ENCODE results near the gene TTYH1. TPM values are rescaled to one million over a fixed set of nuclear protein-coding genes. Genes with fewer than 3 reads are reported as not detected.
A peak's percentile ranks its signal among the peaks of the same experiment; 100 is the strongest.

The TTYH1 gene
- total RNA-seq, 2 experiments from 2014 or later = 0.99 to 1.3 TPM

DNA sequence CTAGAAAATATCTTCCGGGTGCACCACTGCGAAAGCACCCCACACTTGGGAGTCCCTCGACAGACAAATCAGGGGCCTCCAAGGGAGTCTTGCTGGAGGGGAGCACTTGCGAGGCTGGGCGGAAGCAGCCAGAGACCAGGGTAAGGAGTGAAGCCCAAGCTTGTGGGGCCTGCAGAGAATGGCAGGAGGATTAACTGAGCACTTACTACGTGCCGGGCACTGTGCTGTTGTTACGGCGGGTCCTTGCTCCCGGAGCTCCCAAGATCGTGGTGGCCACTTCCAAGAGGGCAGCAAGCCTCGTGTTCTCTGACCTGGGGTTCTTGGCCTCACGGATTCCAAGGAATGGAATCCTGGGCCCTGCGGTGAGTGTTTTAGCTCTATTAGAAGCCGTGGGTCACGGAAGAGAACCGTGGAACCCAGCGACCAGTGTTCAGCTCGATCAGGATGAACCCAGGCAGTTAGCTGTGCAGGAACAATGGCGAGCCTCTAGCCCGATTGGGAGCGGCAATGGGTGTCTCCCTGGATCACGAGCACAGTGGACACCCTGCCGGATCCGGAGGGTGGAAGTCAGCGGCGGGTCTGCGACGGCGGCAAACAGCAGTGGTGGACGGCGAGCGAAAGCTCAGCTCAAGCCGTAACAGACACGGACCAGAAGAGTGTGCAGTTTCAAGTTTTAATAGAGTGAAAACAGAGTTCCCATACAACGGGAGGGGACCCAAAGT lies 9.6 kb downstream of the TTYH1 start:
- POLR2A ChIA-PET = no interaction called here
- Mint-ChIP-seq H3K27me3 (ENCODE audit: low read depth) (peaks cover 10% of the 10 kb centered on the region), H3K4me1 (ENCODE audit: low read depth) (no peaks in the 10 kb centered on the region), H3K36me3 (ENCODE audit: low read depth) (no peaks in the 10 kb centered on the region), H3K4me3 (no peak overlapping the region), H3K9me3 (ENCODE audit: insufficient read depth) (no peaks in the 10 kb centered on the region), H3K27ac (no peak overlapping the region)
- DNase-seq (no peak), ATAC-seq (no peak)
- CTCF ChIA-PET = interaction anchor here (1.5 kb wide), 1 partner anchor 9 kb away, joined by 4 read pairs; no protein-coding TSS in a partner anchor

GRCh38 chr19:54425382-54425723 lies 10.1 kb downstream of the TTYH1 start:
- POLR2A ChIA-PET = no interaction called here
- no peak overlapping the region for H3K4me3 Mint-ChIP-seq

GRCh38 chr19:54426291-54426931 lies 11.1 kb downstream of the TTYH1 start:
- Mint-ChIP-seq H3K9me3 (ENCODE audit: insufficient read depth) (no peaks in the 10 kb centered on the region), H3K4me3 (no peak overlapping the region), H3K27ac (no peak overlapping the region), H3K27me3 (ENCODE audit: low read depth) (peaks cover 10% of the 10 kb centered on the region), H3K4me1 (ENCODE audit: low read depth) (peaks cover 2% of the 10 kb centered on the region), H3K36me3 (ENCODE audit: low read depth) (no peaks in the 10 kb centered on the region)
- no peak for ATAC-seq
- DNase-seq = no peak
- ChIA-PET POLR2A (no interaction called here), CTCF (interaction anchor here (1.4 to 1.5 kb wide), 2 partner anchors 11 to 35 kb away, joined by 3 to 4 read pairs; no protein-coding TSS in a partner anchor)

More at GRCh38 chr19:54425382-54425723, 10.1 kb downstream of the TTYH1 start:
- ATAC-seq = no peak
- Mint-ChIP-seq H3K9me3 (ENCODE audit: insufficient read depth) (no peaks in the 10 kb centered on the region), H3K27me3 (ENCODE audit: low read depth) (peaks cover 10% of the 10 kb centered on the region), H3K27ac (no peak overlapping the region), H3K4me1 (ENCODE audit: low read depth) (no peaks in the 10 kb centered on the region), H3K36me3 (ENCODE audit: low read depth) (no peaks in the 10 kb centered on the region)
- CTCF ChIA-PET = interaction anchor here (1.4 to 1.5 kb wide), 2 partner anchors 10 to 34 kb away, joined by 3 to 4 read pairs; no protein-coding TSS in a partner anchor
- DNase-seq = no peak

- H3K36me3 Mint-ChIP-seq (ENCODE audit: low read depth) = no peaks in the 10 kb centered on the region
- CTCF ChIA-PET = no interaction called here
Observed at GRCh38 chr19:54427586-54427985, 12.3 kb downstream of the TTYH1 start.

DNA sequence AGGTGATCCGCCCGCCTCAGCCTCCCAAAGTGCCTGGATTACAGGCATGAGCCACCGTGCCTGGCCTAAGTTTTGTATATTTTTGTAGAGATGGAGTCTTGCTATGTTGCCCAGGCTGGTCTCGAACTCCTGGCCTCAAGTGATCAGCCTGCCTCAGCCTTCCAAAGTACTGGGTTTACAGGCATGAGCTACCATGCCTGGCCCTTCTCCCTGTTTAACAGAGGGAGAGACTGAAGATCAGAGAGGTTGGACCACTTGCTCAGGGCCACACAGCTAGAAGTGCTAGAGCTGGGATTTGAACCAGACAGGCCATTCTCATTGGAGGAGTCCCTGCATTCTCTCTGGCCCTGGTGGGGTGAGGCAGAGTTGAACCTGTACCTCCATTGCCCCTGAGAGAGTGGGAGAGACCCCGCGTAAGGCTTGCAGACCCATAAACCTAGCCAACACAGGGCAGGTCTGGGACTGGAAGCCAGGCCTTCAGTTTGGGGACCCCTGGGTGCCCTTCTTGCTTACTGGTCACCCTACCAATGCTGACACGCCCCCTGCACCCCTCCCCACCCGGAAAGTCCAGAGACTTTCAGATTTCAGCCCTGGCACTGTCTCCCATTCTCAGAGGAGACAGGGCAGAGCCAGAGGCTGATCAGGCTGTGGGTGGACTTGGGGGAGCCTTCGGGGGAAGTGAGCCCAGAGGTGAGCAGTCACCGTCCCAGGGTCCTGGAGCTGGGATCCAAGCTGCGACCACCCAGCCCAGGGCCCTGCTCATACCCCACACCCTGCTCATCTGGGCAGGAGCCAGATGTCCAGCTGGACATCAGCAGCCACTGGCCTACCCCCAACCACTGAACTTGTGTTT lies 13.3 kb downstream of the TTYH1 start:
- ATAC-seq = no peak
- no peak for DNase-seq
- no peak overlapping the region for H3K27ac Mint-ChIP-seq
- no peak overlapping the region for H3K4me3 Mint-ChIP-seq
- H3K9me3 Mint-ChIP-seq (ENCODE audit: insufficient read depth) = no peaks in the 10 kb centered on the region
- peaks cover 2% of the 10 kb centered on the region for H3K4me1 Mint-ChIP-seq (ENCODE audit: low read depth)
- CTCF ChIA-PET = interaction anchor here (1.4 kb wide), 1 partner anchor 37 kb away, joined by 4 read pairs; no protein-coding TSS in a partner anchor
- H3K27me3 Mint-ChIP-seq (ENCODE audit: low read depth) = peaks cover 10% of the 10 kb centered on the region
- POLR2A ChIA-PET = interaction anchor here (0.9 to 2.0 kb wide), 2 partner anchors 11 to 20 kb away, joined by 3 to 7 read pairs; partner anchors contain the start of gene LENG8
- H3K36me3 Mint-ChIP-seq (ENCODE audit: low read depth) = no peaks in the 10 kb centered on the region

More at GRCh38 chr19:54427586-54427985, 12.3 kb downstream of the TTYH1 start:
- no peak overlapping the region for H3K4me3 Mint-ChIP-seq
- ATAC-seq (no peak), DNase-seq (no peak)
- peaks cover 2% of the 10 kb centered on the region for H3K4me1 Mint-ChIP-seq (ENCODE audit: low read depth)
- no peak overlapping the region for H3K27ac Mint-ChIP-seq
- H3K27me3 Mint-ChIP-seq (ENCODE audit: low read depth) = peaks cover 10% of the 10 kb centered on the region
- H3K9me3 Mint-ChIP-seq (ENCODE audit: insufficient read depth) = no peaks in the 10 kb centered on the region
- POLR2A ChIA-PET = interaction anchor here (0.9 kb wide), 1 partner anchor 12 kb away, joined by 3 read pairs; no protein-coding TSS in a partner anchor

GRCh38 chr19:54429176-54429495 lies 13.9 kb downstream of the TTYH1 start:
- Mint-ChIP-seq H3K27ac (no peak overlapping the region), H3K9me3 (ENCODE audit: insufficient read depth) (no peaks in the 10 kb centered on the region), H3K4me3 (no peak overlapping the region), H3K36me3 (ENCODE audit: low read depth) (no peaks in the 10 kb centered on the region), H3K4me1 (ENCODE audit: low read depth) (peaks cover 3% of the 10 kb centered on the region), H3K27me3 (ENCODE audit: low read depth) (peaks cover 8% of the 10 kb centered on the region)
- POLR2A ChIA-PET = interaction anchor here (2.0 kb wide), 1 partner anchor 20 kb away, joined by 7 read pairs; the partner anchor contains the start of gene LENG8
- ATAC-seq (no peak), DNase-seq (no peak)
- CTCF ChIA-PET = interaction anchor here (1.4 kb wide), 2 partner anchors 10 to 38 kb away, joined by 4 to 5 read pairs; no protein-coding TSS in a partner anchor

DNA sequence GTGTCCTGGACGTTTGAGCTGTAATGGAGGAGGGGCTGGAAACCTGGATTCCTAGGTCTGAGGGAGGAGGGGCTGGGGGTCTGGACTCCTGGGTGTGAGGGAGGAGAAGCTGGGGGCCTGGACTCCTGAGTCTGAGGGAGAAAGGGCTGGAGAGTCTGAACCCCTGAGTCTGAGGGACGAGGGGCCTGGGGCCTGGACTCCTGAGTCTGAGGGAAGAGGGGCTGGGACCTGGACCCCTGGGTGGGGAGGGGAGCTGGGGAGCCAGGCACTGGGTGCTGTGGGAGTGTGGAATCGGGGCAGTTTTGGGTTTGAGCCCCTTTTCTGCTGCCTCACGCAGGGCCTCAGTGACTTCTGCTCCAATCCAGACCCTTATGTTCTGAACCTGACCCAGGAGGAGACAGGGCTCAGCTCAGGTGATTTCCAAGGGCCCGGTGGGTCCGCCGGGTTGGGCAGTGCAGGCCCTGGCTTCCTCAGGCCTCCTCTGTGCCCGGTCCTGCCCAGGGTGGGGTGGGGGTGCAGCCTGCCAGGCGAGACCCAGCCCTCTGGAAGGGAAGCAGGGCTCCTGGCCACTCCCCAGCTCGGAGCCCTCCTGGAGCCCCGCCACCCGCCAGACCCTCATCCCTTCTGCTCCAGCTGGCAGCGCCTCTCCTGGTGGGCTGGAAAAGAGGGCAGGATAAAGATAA lies 14.4 kb downstream of the TTYH1 start:
- CTCF ChIA-PET = interaction anchor here (1.4 kb wide), 2 partner anchors 9 to 38 kb away, joined by 4 to 5 read pairs; no protein-coding TSS in a partner anchor
- DNase-seq = no peak
- ATAC-seq = no peak
- peaks cover 8% of the 10 kb centered on the region for H3K27me3 Mint-ChIP-seq (ENCODE audit: low read depth)
- POLR2A ChIA-PET = interaction anchor here (1.4 to 2.0 kb wide), 2 partner anchors 19 to 34 kb away, joined by 4 to 7 read pairs; partner anchors contain the start of genes LENG8 and LENG9
- no peaks in the 10 kb centered on the region for H3K36me3 Mint-ChIP-seq (ENCODE audit: low read depth)
- no peak overlapping the region for H3K4me3 Mint-ChIP-seq
- H3K9me3 Mint-ChIP-seq (ENCODE audit: insufficient read depth) = no peaks in the 10 kb centered on the region
- peaks cover 8% of the 10 kb centered on the region for H3K4me1 Mint-ChIP-seq (ENCODE audit: low read depth)
- H3K27ac Mint-ChIP-seq = no peak overlapping the region

DNA sequence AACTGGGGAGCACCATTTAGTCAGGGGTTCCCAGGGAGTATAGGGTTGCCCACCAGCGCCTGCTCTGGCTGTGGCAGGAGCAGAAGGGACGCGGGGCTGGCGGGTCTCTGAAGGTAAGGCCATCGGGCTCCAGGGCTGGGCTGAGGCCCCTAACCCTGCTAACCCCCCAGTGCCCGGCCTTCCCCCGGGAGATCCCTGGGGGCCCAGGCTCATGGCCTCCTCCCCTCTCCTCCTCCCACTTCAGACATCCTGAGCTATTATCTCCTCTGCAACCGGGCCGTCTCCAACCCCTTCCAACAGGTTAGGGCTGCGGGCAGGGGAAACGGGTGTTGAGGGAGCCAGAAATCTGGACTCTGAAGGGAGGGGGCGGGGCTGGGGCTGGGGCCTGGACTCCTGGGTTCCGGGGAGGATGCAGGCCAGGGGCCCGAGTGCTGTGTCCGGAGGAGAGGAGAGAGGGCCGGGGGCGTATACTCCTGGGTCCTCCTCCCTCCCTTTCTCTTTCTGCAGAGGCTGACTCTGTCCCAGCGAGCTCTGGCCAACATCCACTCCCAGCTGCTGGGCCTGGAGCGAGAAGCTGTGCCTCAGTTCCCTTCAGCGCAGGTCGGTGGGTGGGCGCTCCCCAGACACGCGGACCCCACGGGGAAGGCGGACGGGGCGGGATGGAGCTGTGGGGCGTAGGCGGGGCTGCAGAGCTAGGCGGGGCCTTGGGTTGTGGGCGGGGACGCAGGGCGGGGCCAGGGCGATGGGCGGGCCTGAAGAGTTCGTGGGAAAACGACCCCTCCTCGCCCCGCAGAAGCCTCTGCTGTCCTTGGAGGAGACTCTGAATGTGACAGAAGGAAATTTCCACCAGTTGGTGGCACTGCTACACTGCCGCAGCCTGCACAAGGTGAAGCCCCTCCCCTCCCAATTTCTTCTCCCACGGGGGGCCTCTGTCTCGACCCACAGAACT lies 15.3 kb downstream of the TTYH1 start:
- H3K36me3 Mint-ChIP-seq (ENCODE audit: low read depth) = no peaks in the 10 kb centered on the region
- DNase-seq (peak; percentile 46), ATAC-seq (peak; percentile 80)
- ChIA-PET POLR2A (interaction anchor here (1.0 to 1.4 kb wide), 2 partner anchors 18 to 33 kb away, joined by 4 read pairs; partner anchors contain the start of genes LENG8 and LENG9), CTCF (interaction anchor here (1.4 kb wide), 1 partner anchor 9 kb away, joined by 5 read pairs; no protein-coding TSS in a partner anchor)
- no peaks in the 10 kb centered on the region for H3K9me3 Mint-ChIP-seq (ENCODE audit: insufficient read depth)
- H3K4me3 Mint-ChIP-seq = no peak overlapping the region
- peaks cover 8% of the 10 kb centered on the region for H3K27me3 Mint-ChIP-seq (ENCODE audit: low read depth)
- H3K27ac Mint-ChIP-seq = no peak overlapping the region
- H3K4me1 Mint-ChIP-seq (ENCODE audit: low read depth) = peaks cover 14% of the 10 kb centered on the region

DNA sequence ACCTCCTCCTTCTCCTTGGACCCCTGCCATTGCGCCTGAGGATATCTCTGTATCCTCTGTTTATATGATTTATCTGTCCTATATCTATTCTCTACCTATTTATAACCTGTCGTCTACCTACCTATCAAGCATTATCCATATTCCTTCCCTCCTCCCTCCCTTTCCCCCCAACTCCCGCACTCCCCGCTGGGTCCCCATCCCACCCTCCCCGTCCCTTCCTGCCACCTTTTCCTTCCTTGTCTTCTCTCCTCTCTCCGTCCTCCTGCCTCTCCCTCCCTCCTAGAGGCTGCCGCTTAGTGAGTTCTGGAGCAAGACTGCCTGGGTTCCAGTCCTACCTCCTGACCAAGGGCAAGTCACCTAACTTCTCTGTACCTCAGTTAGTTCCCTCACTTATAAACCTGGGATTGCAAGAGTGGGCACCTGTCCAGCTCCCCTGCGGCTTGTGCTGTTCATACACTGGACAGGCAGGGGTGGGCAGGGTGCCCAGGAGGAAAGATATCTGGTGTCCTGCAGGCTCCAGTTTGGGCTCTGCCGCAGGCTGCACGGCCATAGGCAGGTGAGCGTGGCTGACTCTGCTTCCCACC lies 16.1 kb downstream of the TTYH1 start:
- CTCF ChIA-PET = no interaction called here
- peaks cover 14% of the 10 kb centered on the region for H3K4me1 Mint-ChIP-seq (ENCODE audit: low read depth)
- H3K27ac Mint-ChIP-seq = no peak overlapping the region
- DNase-seq = no peak
- POLR2A ChIA-PET = interaction anchor here (1.0 to 1.4 kb wide), 3 partner anchors 17 to 88 kb away, joined by 3 to 4 read pairs (median 4); partner anchors contain the start of genes LENG8 and LENG9
- ATAC-seq = no peak
- H3K27me3 Mint-ChIP-seq (ENCODE audit: low read depth) = peaks cover 8% of the 10 kb centered on the region
- no peaks in the 10 kb centered on the region for H3K36me3 Mint-ChIP-seq (ENCODE audit: low read depth)
- H3K4me3 Mint-ChIP-seq = no peak overlapping the region
- no peaks in the 10 kb centered on the region for H3K9me3 Mint-ChIP-seq (ENCODE audit: insufficient read depth)

GRCh38 chr19:54432144-54432738 lies 17.0 kb downstream of the TTYH1 start:
- Mint-ChIP-seq H3K4me1 (ENCODE audit: low read depth) (peaks cover 14% of the 10 kb centered on the region), H3K27ac (no peak overlapping the region), H3K36me3 (ENCODE audit: low read depth) (no peaks in the 10 kb centered on the region), H3K9me3 (ENCODE audit: insufficient read depth) (no peaks in the 10 kb centered on the region), H3K27me3 (ENCODE audit: low read depth) (peaks cover 5% of the 10 kb centered on the region), H3K4me3 (no peak overlapping the region)
- POLR2A ChIA-PET = interaction anchor here (1.0 kb wide), 1 partner anchor 87 kb away, joined by 3 read pairs; no protein-coding TSS in a partner anchor
- no peak for ATAC-seq
- DNase-seq = no peak
- CTCF ChIA-PET = no interaction called here

All from activated CD8-positive, alpha-beta T cell treated with anti-CD3 and anti-CD28 coated beads, Interleukin-2, amount 10 ng/mL, durations not matched to agents 7 days and 5 days (primary cell).